PC-9 (cell line): ENCODE data around the gene GMEB2. TPM values are rescaled to one million over a fixed set of nuclear protein-coding genes. Genes with fewer than 3 reads are reported as not detected.

ENCODE experiments used
- BruUV-seq: library from RNA; stranded (reverse); fragments of 400-500 nt; replicated peaks from 2 replicates; lab custom pipeline; 2021; lab: Mats Ljungman, UMichigan
- CTCF ChIA-PET: fragments of 300-600 bp; sonication (Branson Sonifier 250); formaldehyde crosslinking; loops from one replicate; lab custom pipeline; 2022; ENCODE audit warnings: antibody characterized with exemption; lab: Charles Lee
- POLR2A ChIA-PET: fragments of 300-600 bp; sonication (Branson Sonifier 250); formaldehyde crosslinking; loops from one replicate; lab custom pipeline; 2022; ENCODE audit warnings: antibody characterized with exemption; ENCODE audit not compliant: unreplicated experiment; lab: Charles Lee
- DNase-seq, 2 experiments: peaks; one replicate each; pipeline versions ENCODE4 v3.0.0 to v3.0.0-alpha.2; 2015 to 2022; ENCODE audit warnings: mixed read lengths in 1 of 2
- H2AFZ ChIP-seq: fragments of 200-600 bp; sonication (generic); 2 replicates; pipeline ENCODE4 v1.8.1; 2017; ENCODE audit warnings: antibody characterized with exemption
- H3F3A ChIP-seq: fragments of 200-600 bp; sonication (generic); 2 replicates; pipeline ENCODE4 v1.8.1; 2017; ENCODE audit warnings: antibody characterized with exemption, mild to moderate bottlenecking, low read depth; ENCODE audit not compliant: insufficient read depth
- H3K27ac ChIP-seq: fragments of 200-600 bp; sonication (generic); 2 replicates; pipeline ENCODE4 v1.6.1; 2016; ENCODE audit warnings: mixed run types
- H3K27me3 ChIP-seq: fragments of 200-600 bp; sonication (generic); 2 replicates; pipeline ENCODE4 v1.6.1; 2016; ENCODE audit warnings: low read depth, mixed run types; ENCODE audit not compliant: insufficient read depth
- H3K36me3 ChIP-seq: fragments of 200-600 bp; sonication (generic); 2 replicates; pipeline ENCODE4 v1.6.1; 2016; ENCODE audit warnings: low read depth, mixed run types
- H3K4me1 ChIP-seq: fragments of 200-600 bp; sonication (generic); replicated peaks from 2 replicates; pipeline ENCODE4 v1.6.1; 2016; ENCODE audit warnings: mixed run types; ENCODE audit not compliant: insufficient read depth
- H3K4me2 ChIP-seq: fragments of 200-600 bp; sonication (generic); 2 replicates; pipeline ENCODE4 v1.6.1; 2017; ENCODE audit warnings: mixed run types
- H3K4me3 ChIP-seq: fragments of 200-600 bp; sonication (generic); 2 replicates; pipeline ENCODE4 v1.6.1; 2016; ENCODE audit warnings: mixed run types
- H3K79me2 ChIP-seq: fragments of 200-600 bp; sonication (generic); 2 replicates; pipeline ENCODE4 v1.6.1; 2017; ENCODE audit warnings: low read depth, mixed run types
- H3K9me2 ChIP-seq: fragments of 200-600 bp; sonication (generic); 2 replicates; pipeline ENCODE4 v1.8.1; 2017; ENCODE audit warnings: mild to moderate bottlenecking; ENCODE audit not compliant: insufficient read depth
- H3K9me3 ChIP-seq: fragments of 200-600 bp; sonication (generic); 2 replicates; pipeline ENCODE4 v1.8.1; 2016; ENCODE audit warnings: low read depth; ENCODE audit not compliant: insufficient read depth
- H4K20me1 ChIP-seq: fragments of 200-600 bp; sonication (generic); 2 replicates; pipeline ENCODE4 v1.8.1; 2017; ENCODE audit not compliant: insufficient read depth
- EZH2 ChIP-seq: fragments of 200-600 bp; sonication (generic); IDR thresholded peaks from 2 replicates; pipeline ENCODE4 v1.8.0; 2017; ENCODE audit warnings: antibody characterized with exemption, low read depth
- intact Hi-C: fragments of 100-400 bp; cut with micrococcal nuclease; formaldehyde crosslinking; loops from one replicate; pipeline ENCODE4 v1.10.0; 2022; ENCODE audit not compliant: unreplicated experiment
- total RNA-seq: library from RNA; stranded (reverse); gene quantifications from 2 replicates; pipeline ENCODE4 v1.2.3, GENCODE V29; 2021
- TF ChIP-seq, protein P1 (sequence below): fragments of 200-600 bp; sonication (generic); conservative IDR thresholded peaks from 2 replicates; pipeline ENCODE4 v1.6.1; 2017; ENCODE audit warnings: mixed run types, antibody characterized with exemption, mild to moderate bottlenecking, moderate library complexity

The GMEB2 gene
- total RNA-seq, 1 experiment from 2014 or later: 19.3 TPM

DNA sequence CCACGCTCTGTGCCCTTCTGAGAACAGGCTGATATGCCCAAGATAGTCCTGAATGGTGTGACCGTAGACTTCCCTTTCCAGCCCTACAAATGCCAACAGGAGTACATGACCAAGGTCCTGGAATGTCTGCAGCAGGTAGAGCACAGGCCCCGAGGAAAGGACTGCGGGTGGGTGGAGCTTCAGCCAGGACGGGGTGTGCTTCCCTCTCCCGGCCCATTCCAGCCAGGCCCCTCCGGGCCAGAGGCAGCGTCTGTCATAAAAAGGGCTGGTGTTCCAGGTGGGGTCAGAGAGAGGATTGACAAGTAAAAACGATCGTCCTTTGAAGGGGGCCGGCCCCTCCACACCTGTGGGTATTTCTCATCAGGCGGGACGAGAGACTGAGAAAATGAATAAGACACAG is 32.5 kb upstream of the GMEB2 start:
- intact Hi-C loops: no loop called here
- Histone ChIP-seq H3K4me1 (peaks cover 18% of the 10 kb centered on the region), H3K79me2 (peaks cover 25% of the 10 kb centered on the region), H3K27ac (no peak overlapping the region), H3K36me3 (peaks cover 8% of the 10 kb centered on the region), H3K9me2 (no peaks in the 10 kb centered on the region), H4K20me1 (no peaks in the 10 kb centered on the region), H3F3A (peaks cover 6% of the 10 kb centered on the region; the same call in 1 of the 2 replicates), H3K4me2 (peak overlapping the region; percentile 96), H3K4me3 (peak overlapping the region; percentile 90), H2AFZ (peak overlapping the region; percentile 92), H3K9me3 (no peaks in the 10 kb centered on the region), H3K27me3 (no peaks in the 10 kb centered on the region)
- CTCF ChIA-PET: no interaction called here
- DNase-seq: no peak
- TF ChIP-seq, protein P1, sequence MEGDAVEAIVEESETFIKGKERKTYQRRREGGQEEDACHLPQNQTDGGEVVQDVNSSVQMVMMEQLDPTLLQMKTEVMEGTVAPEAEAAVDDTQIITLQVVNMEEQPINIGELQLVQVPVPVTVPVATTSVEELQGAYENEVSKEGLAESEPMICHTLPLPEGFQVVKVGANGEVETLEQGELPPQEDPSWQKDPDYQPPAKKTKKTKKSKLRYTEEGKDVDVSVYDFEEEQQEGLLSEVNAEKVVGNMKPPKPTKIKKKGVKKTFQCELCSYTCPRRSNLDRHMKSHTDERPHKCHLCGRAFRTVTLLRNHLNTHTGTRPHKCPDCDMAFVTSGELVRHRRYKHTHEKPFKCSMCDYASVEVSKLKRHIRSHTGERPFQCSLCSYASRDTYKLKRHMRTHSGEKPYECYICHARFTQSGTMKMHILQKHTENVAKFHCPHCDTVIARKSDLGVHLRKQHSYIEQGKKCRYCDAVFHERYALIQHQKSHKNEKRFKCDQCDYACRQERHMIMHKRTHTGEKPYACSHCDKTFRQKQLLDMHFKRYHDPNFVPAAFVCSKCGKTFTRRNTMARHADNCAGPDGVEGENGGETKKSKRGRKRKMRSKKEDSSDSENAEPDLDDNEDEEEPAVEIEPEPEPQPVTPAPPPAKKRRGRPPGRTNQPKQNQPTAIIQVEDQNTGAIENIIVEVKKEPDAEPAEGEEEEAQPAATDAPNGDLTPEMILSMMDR: no peak
- TF ChIP-seq EZH2: no peak
- POLR2A ChIA-PET: no interaction called here
- no TSS peak for BruUV-seq

DNA sequence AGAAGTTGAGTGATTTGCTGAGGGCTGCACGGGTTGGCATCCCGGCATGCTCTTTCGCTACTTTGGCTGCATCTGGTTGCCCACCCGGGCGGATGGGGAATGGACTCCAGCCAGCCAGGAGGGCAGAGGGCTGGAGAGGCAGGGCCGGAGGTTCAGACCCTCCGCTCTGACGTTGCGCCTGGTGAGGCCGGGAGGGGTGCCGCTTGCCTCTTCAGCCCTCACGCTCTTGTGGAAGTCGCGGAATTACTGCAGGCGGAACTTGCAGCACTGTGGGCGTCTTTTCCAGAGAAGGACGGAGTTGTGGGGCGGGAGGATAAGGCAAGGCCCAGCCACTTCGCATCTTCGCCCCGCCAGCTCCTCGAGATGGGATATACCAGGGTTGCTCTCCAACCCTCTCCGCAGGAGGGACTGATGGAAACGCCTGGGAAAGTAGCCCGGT is 31.9 kb upstream of the GMEB2 start:
- no peaks in the 10 kb centered on the region for H4K20me1 ChIP-seq
- CTCF ChIA-PET: interaction anchor here (0.6 to 1.3 kb wide), 4 partner anchors 17 to 444 kb away, joined by 3 to 9 read pairs (median 4); partner anchors contain the start of gene PTK6
- H2AFZ ChIP-seq: peak overlapping the region; percentile 92
- peaks cover 7% of the 10 kb centered on the region; the same call in 1 of the 2 replicates for H3F3A ChIP-seq
- TF ChIP-seq, protein P1: no peak
- no peak for TF ChIP-seq EZH2
- no peak for DNase-seq
- peak overlapping the region; percentile 90 for H3K4me3 ChIP-seq
- peak overlapping the region; percentile 96 for H3K4me2 ChIP-seq
- intact Hi-C loops: loop anchor here (1.0 kb wide), 1 partner anchor 24 kb away; no protein-coding TSS in a partner anchor
- BruUV-seq: TSS peak; percentile 42
- peaks cover 8% of the 10 kb centered on the region for H3K36me3 ChIP-seq
- H3K27me3 ChIP-seq: no peaks in the 10 kb centered on the region
- no peak overlapping the region for H3K27ac ChIP-seq
- H3K9me3 ChIP-seq: no peaks in the 10 kb centered on the region
- peaks cover 18% of the 10 kb centered on the region for H3K4me1 ChIP-seq
- POLR2A ChIA-PET: interaction anchor here (0.8 to 1.0 kb wide), 2 partner anchors 40 to 206 kb away, joined by 3 to 5 read pairs; partner anchors contain the start of gene TPD52L2
- no peaks in the 10 kb centered on the region for H3K9me2 ChIP-seq
- peaks cover 25% of the 10 kb centered on the region for H3K79me2 ChIP-seq

DNA sequence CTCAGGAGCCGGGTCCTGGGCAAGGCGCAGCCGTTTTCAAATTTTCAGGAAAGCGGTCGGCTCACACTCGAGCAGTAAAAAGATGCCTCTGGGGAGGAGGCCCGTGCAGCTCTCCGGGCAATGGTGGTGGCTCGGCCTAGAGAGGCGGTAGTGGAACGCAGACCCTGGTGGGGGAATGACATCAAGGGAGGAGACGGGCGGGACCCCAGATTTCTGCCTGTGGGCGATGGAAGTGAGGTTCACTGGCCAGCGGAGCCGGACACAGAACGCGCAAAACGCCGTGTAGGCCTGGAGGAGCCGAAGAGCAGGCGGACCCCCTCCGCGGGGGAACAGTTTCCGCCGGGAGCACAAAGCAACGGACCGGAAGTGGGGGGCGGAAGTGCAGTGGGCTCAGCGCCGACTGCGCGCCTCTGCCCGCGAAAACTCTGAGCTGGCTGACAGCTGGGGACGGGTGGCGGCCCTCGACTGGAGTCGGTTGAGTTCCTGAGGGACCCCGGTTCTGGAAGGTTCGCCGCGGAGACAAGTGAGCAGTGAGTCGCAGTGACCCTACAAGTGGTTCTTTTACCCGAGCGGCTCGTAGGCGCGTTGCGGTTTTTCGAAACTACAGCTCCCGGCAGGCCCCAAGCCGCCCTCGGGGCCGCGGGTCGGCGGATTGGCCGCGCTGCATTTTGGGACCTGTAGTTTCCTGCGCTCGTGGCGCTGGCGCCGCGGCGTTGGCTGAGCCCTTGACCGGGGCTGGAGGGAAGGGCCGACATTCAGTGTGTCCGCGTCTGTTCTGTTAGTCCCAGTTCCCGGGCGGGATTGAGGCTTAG is 31.2 kb upstream of the GMEB2 start, which contains the start of gene RTEL1:
TSS of gene RTEL1 (plus strand) at position 376 of the 812 bp plus-strand sequence. CDS start 1,091 bp downstream, outside the sequence.
- CTCF ChIA-PET: interaction anchor here (0.6 to 1.3 kb wide), 4 partner anchors 16 to 444 kb away, joined by 3 to 9 read pairs (median 4); partner anchors contain the start of gene PTK6
- Histone ChIP-seq H3K4me1 (peaks cover 18% of the 10 kb centered on the region), H3K27me3 (no peaks in the 10 kb centered on the region), H3K27ac (no peak within 1 kb of the TSS), H3K4me3 (peak within 1 kb of the TSS; percentile 90), H3K9me3 (no peaks in the 10 kb centered on the region), H3K79me2 (peaks cover 25% of the 10 kb centered on the region), H3K4me2 (peak within 1 kb of the TSS; percentile 96), H3F3A (peaks cover 7% of the 10 kb centered on the region; the same call in 1 of the 2 replicates), H3K9me2 (no peaks in the 10 kb centered on the region), H3K36me3 (peaks cover 8% of the 10 kb centered on the region), H2AFZ (peak within 1 kb of the TSS; percentile 92), H4K20me1 (no peaks in the 10 kb centered on the region)
- BruUV-seq: no TSS peak
- peak; percentile 79 to 95 for DNase-seq
- POLR2A ChIA-PET: interaction anchor here (0.5 to 1.0 kb wide), 3 partner anchors 41 to 398 kb away, joined by 3 to 5 read pairs (median 3); partner anchors contain the start of gene TPD52L2
- intact Hi-C loops: loop anchor here (1.0 kb wide), 1 partner anchor 24 kb away; no protein-coding TSS in a partner anchor
- no peak for TF ChIP-seq EZH2
- TF ChIP-seq, protein P1: no peak
